H9 (cell line): ENCODE measurements around the gene CFAP99. TPM values are rescaled to one million over a fixed set of nuclear protein-coding genes. Genes with fewer than 3 reads are reported as not detected.

Experiments used
- DNase-seq: peaks from one replicate; pipeline ENCODE4 v3.0.0-alpha.2; 2017
- H2AFZ ChIP-seq: one replicate; pipeline ENCODE4 v1.6.1; 2013; ENCODE audit warnings: mild to moderate bottlenecking, low read length, control low read depth, moderate library complexity
- H2AK5ac ChIP-seq: 2 replicates; pipeline ENCODE4 v1.6.1; 2013; ENCODE audit warnings: low read length, control low read depth, mixed read lengths; ENCODE audit not compliant: insufficient read length
- H2BK120ac ChIP-seq: one replicate; pipeline ENCODE4 v1.6.1; 2013; ENCODE audit warnings: low read depth, mild to moderate bottlenecking, low read length, control low read depth, inconsistent platforms; ENCODE audit not compliant: poor library complexity, severe bottlenecking
- H2BK12ac ChIP-seq: 2 replicates; pipeline ENCODE4 v1.6.1; 2013; ENCODE audit warnings: low read length, control low read depth, mixed read lengths, low read depth; ENCODE audit not compliant: insufficient read length
- H2BK15ac ChIP-seq: 2 replicates; pipeline ENCODE4 v1.6.1; 2013; ENCODE audit warnings: low read depth, low read length, control low read depth
- H2BK20ac ChIP-seq: one replicate; pipeline ENCODE4 v1.6.1; 2013; ENCODE audit warnings: low read depth, mild to moderate bottlenecking, low read length, control low read depth, inconsistent platforms; ENCODE audit not compliant: poor library complexity, severe bottlenecking
- H2BK5ac ChIP-seq: 2 replicates; pipeline ENCODE4 v1.6.1; 2013; ENCODE audit warnings: low read length, control low read depth, mixed read lengths; ENCODE audit not compliant: insufficient read length
- H3K14ac ChIP-seq: 2 replicates; pipeline ENCODE4 v1.6.1; 2013; ENCODE audit warnings: low read length, control low read depth; ENCODE audit not compliant: insufficient read depth
- H3K18ac ChIP-seq: 2 replicates; pipeline ENCODE4 v1.6.1; 2013; ENCODE audit warnings: low read depth, mild to moderate bottlenecking, mixed read lengths, low read length, control low read depth; ENCODE audit not compliant: insufficient read length
- H3K23ac ChIP-seq: 2 replicates; pipeline ENCODE4 v1.6.1; 2013; ENCODE audit warnings: low read length, control low read depth, mixed read lengths, low read depth; ENCODE audit not compliant: insufficient read length
- H3K23me2 ChIP-seq: 2 replicates; pipeline ENCODE4 v1.6.1; 2013; ENCODE audit warnings: low read depth, mild to moderate bottlenecking, mixed read lengths, low read length, control low read depth; ENCODE audit not compliant: insufficient read length, poor library complexity, severe bottlenecking
- H3K27ac ChIP-seq: 2 replicates; pipeline ENCODE4 v1.5.1; 2013; ENCODE audit warnings: low read length, control low read depth, mixed read lengths, low read depth; ENCODE audit not compliant: insufficient read length
- H3K27me3 ChIP-seq: 2 replicates; pipeline ENCODE4 v1.6.1; 2013; ENCODE audit warnings: low read length, control low read depth, inconsistent platforms; ENCODE audit not compliant: insufficient read depth
- H3K4ac ChIP-seq: 2 replicates; pipeline ENCODE4 v1.6.1; 2013; ENCODE audit warnings: low read depth, mild to moderate bottlenecking, control low read depth, inconsistent platforms, low read length, moderate library complexity
- H3K4me1 ChIP-seq: 2 replicates; pipeline ENCODE4 v1.6.1; 2013; ENCODE audit warnings: low read length, control low read depth, inconsistent platforms; ENCODE audit not compliant: insufficient read depth
- H3K4me2 ChIP-seq: 2 replicates; pipeline ENCODE4 v1.6.1; 2013; ENCODE audit warnings: low read length, control low read depth, mixed read lengths; ENCODE audit not compliant: insufficient read length, insufficient read depth
- H3K56ac ChIP-seq: 2 replicates; pipeline ENCODE4 v1.6.1; 2013; ENCODE audit warnings: low read depth, mild to moderate bottlenecking, mixed read lengths, low read length, control low read depth; ENCODE audit not compliant: insufficient read length
- H3K79me1 ChIP-seq: 2 replicates; pipeline ENCODE4 v1.6.1; 2013; ENCODE audit warnings: low read depth, mild to moderate bottlenecking, moderate library complexity, low read length, control low read depth, inconsistent platforms; ENCODE audit not compliant: insufficient read depth, poor library complexity, severe bottlenecking
- H3K79me2 ChIP-seq: 2 replicates; pipeline ENCODE4 v1.6.1; 2013; ENCODE audit warnings: low read length, control low read depth, inconsistent platforms; ENCODE audit not compliant: insufficient read depth
- H3K9ac ChIP-seq: 2 replicates; pipeline ENCODE4 v1.6.1; 2013; ENCODE audit warnings: low read length, control low read depth, mixed read lengths; ENCODE audit not compliant: insufficient read length; ENCODE audit errors: extremely low read depth
- H3K9me3 ChIP-seq: one replicate; pipeline ENCODE4 v1.6.1; 2013; ENCODE audit warnings: low read depth, low read length, inconsistent platforms; ENCODE audit not compliant: control insufficient read depth
- H3T11ph ChIP-seq: one replicate; pipeline ENCODE4 v1.6.1; 2013; ENCODE audit warnings: mild to moderate bottlenecking, low read length, control low read depth, inconsistent platforms
- H4K20me1 ChIP-seq: one replicate; pipeline ENCODE4 v1.6.1; 2013; ENCODE audit not compliant: control insufficient read depth, insufficient read length, insufficient read depth
- H4K5ac ChIP-seq: 2 replicates; pipeline ENCODE4 v1.6.1; 2013; ENCODE audit warnings: low read depth, mild to moderate bottlenecking, mixed read lengths, low read length, control low read depth; ENCODE audit not compliant: insufficient read length
- H4K8ac ChIP-seq: replicated peaks from 2 replicates; pipeline ENCODE4 v1.6.1; 2013; ENCODE audit warnings: low read length, control low read depth, mixed read lengths, low read depth; ENCODE audit not compliant: insufficient read length
- H4K91ac ChIP-seq: 2 replicates; pipeline ENCODE4 v1.6.1; 2013; ENCODE audit warnings: low read depth, mild to moderate bottlenecking, moderate library complexity, mixed read lengths, low read length, control low read depth; ENCODE audit not compliant: insufficient read length
- H3K27ac Mint-ChIP-seq, 3 experiments: 2 replicates in 2 of 3; 3 replicates in 1 of 3; pipeline ENCODE4 v1.8.0; 2020 to 2021; ENCODE audit warnings: mixed read lengths in 3 of 3, mild to moderate bottlenecking in 1 of 3, moderate library complexity in 1 of 3
- H3K27me3 Mint-ChIP-seq: 2 replicates; pipeline ENCODE4 v1.8.0; 2021; ENCODE audit warnings: low read depth, mild to moderate bottlenecking, moderate library complexity, mixed read lengths
- H3K36me3 Mint-ChIP-seq, 3 experiments: 2 replicates in 2 of 3; 3 replicates in 1 of 3; pipeline ENCODE4 v1.8.0; 2020 to 2021; ENCODE audit warnings: low read depth in 3 of 3, mixed read lengths in 3 of 3; ENCODE audit not compliant: insufficient read depth in 1 of 3
- H3K4me1 Mint-ChIP-seq, 2 experiments: 2 replicates each; pipeline ENCODE4 v1.8.0; 2020; ENCODE audit warnings: mixed read lengths in 2 of 2
- H3K4me3 Mint-ChIP-seq, 2 experiments: 2 replicates in 1 of 2; 3 replicates in 1 of 2; pipeline ENCODE4 v1.8.0; 2020 to 2021; ENCODE audit warnings: mild to moderate bottlenecking in 2 of 2, mixed read lengths in 2 of 2, moderate library complexity in 1 of 2
- H3K9me3 Mint-ChIP-seq, 2 experiments: 2 replicates in 1 of 2; 3 replicates in 1 of 2; pipeline ENCODE4 v1.8.0; 2020; ENCODE audit warnings: mild to moderate bottlenecking in 2 of 2, mixed read lengths in 2 of 2, moderate library complexity in 1 of 2
- WGBS: extraction: QIAGEN DNeasy Blood & Tissue Kit; methylation state at CpG from one replicate; pipeline ENCODE4 v1.1.7; 2013; ENCODE audit warnings: missing lambda C conversion rate, low lambda C conversion rate, mixed read lengths; ENCODE audit not compliant: insufficient read length; ENCODE audit errors: extremely low coverage; 5-methylcytosine and 5-hydroxymethylcytosine counted together
- total RNA-seq: library from RNA; stranded (reverse); gene quantifications from 2 replicates; pipeline ENCODE4 v1.2.1, GENCODE V29; 2021
- TF ChIP-seq, protein P1 (sequence below): fragments of 200-600 bp; sonication (generic); conservative IDR thresholded peaks from 3 replicates; pipeline ENCODE4 v1.8.0; 2021; ENCODE audit warnings: antibody characterized with exemption, mild to moderate bottlenecking

The CFAP99 gene
- total RNA-seq, 1 experiment from 2014 or later: 0.35 TPM

DNA sequence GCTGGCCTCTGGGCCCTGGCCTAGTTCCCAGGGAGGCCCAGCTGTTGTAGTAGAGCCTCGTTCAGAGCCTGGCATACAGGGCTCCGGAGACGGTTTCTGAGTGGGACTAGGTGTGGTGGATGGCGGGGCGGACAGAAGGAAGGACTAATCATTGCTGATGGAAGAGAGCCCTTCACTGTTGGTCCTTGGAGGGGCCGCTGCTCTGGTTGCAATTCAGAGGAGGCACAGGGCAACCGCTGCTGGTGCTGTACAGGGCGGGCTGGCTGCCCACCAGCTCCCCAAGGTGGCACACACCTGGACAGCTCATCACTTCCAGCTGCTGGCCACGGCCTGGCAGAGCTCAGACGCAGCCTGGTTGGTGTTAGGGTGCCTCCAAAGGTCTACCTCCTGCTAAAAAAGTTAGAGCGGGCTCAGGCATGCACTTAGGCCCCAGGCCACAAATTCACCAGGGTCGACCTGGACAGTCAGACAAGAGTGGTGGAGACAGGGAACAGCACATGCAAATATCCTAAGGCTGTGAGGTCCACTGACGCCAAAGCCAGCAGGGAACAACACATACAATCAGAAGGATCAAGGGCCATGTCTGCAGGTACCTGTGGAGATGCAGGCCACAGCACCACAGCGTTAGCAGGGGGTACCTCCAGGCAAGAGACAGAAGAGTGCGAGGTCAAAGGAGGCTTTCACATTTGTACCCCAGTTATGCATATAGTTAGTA is 42.6 kb downstream of the CFAP99 start:
- H2BK12ac ChIP-seq: no peak overlapping the region
- H3K18ac ChIP-seq: no peak overlapping the region
- no peak overlapping the region for H3K56ac ChIP-seq
- Mint-ChIP-seq H3K36me3 (peaks cover 0 to under 1% (median 0%) of the 10 kb centered on the region in 3 experiments; a peak in 2 of 7 replicates), H3K27ac (no peak overlapping the region), H3K4me3 (peak overlapping the region; percentile 48 to 81), H3K4me1 (peaks cover 13 to 17% of the 10 kb centered on the region in 2 experiments), H3K27me3 (peaks cover 40% of the 10 kb centered on the region), H3K9me3 (no peaks in the 10 kb centered on the region; a peak in 1 of 5 replicates)
- H3K14ac ChIP-seq: no peak overlapping the region
- WGBS: no CpG with 5 or more reads among the region's 15 CpGs
- H3K23ac ChIP-seq: no peak overlapping the region
- no peak overlapping the region for H4K8ac ChIP-seq
- H3K4me1 ChIP-seq: no peaks in the 10 kb centered on the region
- H3K23me2 ChIP-seq: no peaks in the 10 kb centered on the region
- H3K27ac ChIP-seq: no peak overlapping the region
- no peak overlapping the region for H4K91ac ChIP-seq
- peaks cover 2% of the 10 kb centered on the region for H4K20me1 ChIP-seq
- TF ChIP-seq, protein P1, sequence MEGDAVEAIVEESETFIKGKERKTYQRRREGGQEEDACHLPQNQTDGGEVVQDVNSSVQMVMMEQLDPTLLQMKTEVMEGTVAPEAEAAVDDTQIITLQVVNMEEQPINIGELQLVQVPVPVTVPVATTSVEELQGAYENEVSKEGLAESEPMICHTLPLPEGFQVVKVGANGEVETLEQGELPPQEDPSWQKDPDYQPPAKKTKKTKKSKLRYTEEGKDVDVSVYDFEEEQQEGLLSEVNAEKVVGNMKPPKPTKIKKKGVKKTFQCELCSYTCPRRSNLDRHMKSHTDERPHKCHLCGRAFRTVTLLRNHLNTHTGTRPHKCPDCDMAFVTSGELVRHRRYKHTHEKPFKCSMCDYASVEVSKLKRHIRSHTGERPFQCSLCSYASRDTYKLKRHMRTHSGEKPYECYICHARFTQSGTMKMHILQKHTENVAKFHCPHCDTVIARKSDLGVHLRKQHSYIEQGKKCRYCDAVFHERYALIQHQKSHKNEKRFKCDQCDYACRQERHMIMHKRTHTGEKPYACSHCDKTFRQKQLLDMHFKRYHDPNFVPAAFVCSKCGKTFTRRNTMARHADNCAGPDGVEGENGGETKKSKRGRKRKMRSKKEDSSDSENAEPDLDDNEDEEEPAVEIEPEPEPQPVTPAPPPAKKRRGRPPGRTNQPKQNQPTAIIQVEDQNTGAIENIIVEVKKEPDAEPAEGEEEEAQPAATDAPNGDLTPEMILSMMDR: no peak
- H2AFZ ChIP-seq: no peak overlapping the region
- H3K9ac ChIP-seq: no peak overlapping the region
- H3K27me3 ChIP-seq: peaks cover 3% of the 10 kb centered on the region; the same call in 1 of the 2 replicates
- no peaks in the 10 kb centered on the region for H3K79me2 ChIP-seq
- no peaks in the 10 kb centered on the region for H3K9me3 ChIP-seq
- H2BK20ac ChIP-seq: no peak overlapping the region
- no peak overlapping the region for H4K5ac ChIP-seq
- no peak overlapping the region for H2BK120ac ChIP-seq
- no peak overlapping the region for H2BK15ac ChIP-seq
- DNase-seq: no peak
- no peak overlapping the region for H2AK5ac ChIP-seq
- H2BK5ac ChIP-seq: no peak overlapping the region
- H3K4ac ChIP-seq: no peak overlapping the region
- no peak overlapping the region for H3T11ph ChIP-seq
- no peak overlapping the region for H3K4me2 ChIP-seq
- H3K79me1 ChIP-seq: no peaks in the 10 kb centered on the region
